ENCODE data around the gene FAM237B.

The FAM237B gene

GRCh38 chr7:90290244-90291113 is 30.6 kb downstream of the FAM237B start:
- DNase-seq: no peak

GRCh38 chr7:90288154-90288553 is 33.0 kb downstream of the FAM237B start:
- no peak for DNase-seq

GRCh38 chr7:90276033-90276728 is 44.9 kb downstream of the FAM237B start:
- DNase-seq: no peak

GRCh38 chr7:90274161-90274560 is 46.9 kb downstream of the FAM237B start:
- DNase-seq: no peak

- no peak for DNase-seq
These were observed 48.9 kb downstream of the FAM237B start for GRCh38 chr7:90272242-90272641.

- DNase-seq: no peak
These were observed 49.4 kb downstream of the FAM237B start for GRCh38 chr7:90271753-90272152.

- DNase-seq: no peak
These were observed 50.5 kb downstream of the FAM237B start for GRCh38 chr7:90270431-90271178.

GRCh38 chr7:90269163-90269562 is 51.9 kb downstream of the FAM237B start:
- no peak for DNase-seq

GRCh38 chr7:90267263-90267858 is 53.7 kb downstream of the FAM237B start:
- DNase-seq: no peak

- DNase-seq: no peak
These were observed 54.3 kb downstream of the FAM237B start for GRCh38 chr7:90266808-90267207.
